ENCODE results near the gene PTTG1IP.

- TF ChIP-seq CTCF (IDR thresholded peaks at IDR 0.05) (no peak), POLR2A (IDR thresholded peaks at IDR 0.05) (no peak), POLR2AphosphoS5 (IDR thresholded peaks at IDR 0.05) (no peak)
Measured at GRCh38 chr21:44822484-44823178, 50.9 kb downstream of the PTTG1IP start.

Data from sigmoid colon (tissue), 4 donors.